PFSK-1 (cell line): ENCODE measurements around the gene TNS1.

Experiments
- FOXP2 ChIP-seq: optimal IDR thresholded peaks from 2 replicates; pipeline ENCODE3; 2011; ENCODE audit warnings: borderline replicate concordance, control low read depth, inconsistent platforms; ENCODE audit not compliant: insufficient read depth; ENCODE audit errors: extremely low read length, extremely low read depth
- POLR2AphosphoS5 ChIP-seq: IDR thresholded peaks from 2 replicates; pipeline ENCODE4 v1.6.1; 2012; ENCODE audit warnings: low read depth, mild to moderate bottlenecking, control low read depth, low read length, moderate library complexity
- SIN3A ChIP-seq: IDR thresholded peaks from 2 replicates; pipeline ENCODE4 v1.6.1; 2012; ENCODE audit warnings: mild to moderate bottlenecking, low read length, moderate library complexity, borderline replicate concordance; ENCODE audit not compliant: insufficient read depth
- TAF1 ChIP-seq: IDR thresholded peaks from 2 replicates; pipeline ENCODE4 v1.6.1; 2012; ENCODE audit warnings: low read length, control low read depth, borderline replicate concordance; ENCODE audit not compliant: insufficient read depth
- TF ChIP-seq, protein P1 (sequence below), 2 experiments: IDR thresholded peaks; 2 replicates each; pipeline versions ENCODE4 v1.6.1 to v1.8.0; 2011 to 2012; ENCODE audit warnings: low read depth in 2 of 2, low read length in 2 of 2, control low read depth in 1 of 2, inconsistent platforms in 1 of 2, mild to moderate bottlenecking in 1 of 2, moderate library complexity in 1 of 2; ENCODE audit not compliant: insufficient read depth in 1 of 2

DNA sequence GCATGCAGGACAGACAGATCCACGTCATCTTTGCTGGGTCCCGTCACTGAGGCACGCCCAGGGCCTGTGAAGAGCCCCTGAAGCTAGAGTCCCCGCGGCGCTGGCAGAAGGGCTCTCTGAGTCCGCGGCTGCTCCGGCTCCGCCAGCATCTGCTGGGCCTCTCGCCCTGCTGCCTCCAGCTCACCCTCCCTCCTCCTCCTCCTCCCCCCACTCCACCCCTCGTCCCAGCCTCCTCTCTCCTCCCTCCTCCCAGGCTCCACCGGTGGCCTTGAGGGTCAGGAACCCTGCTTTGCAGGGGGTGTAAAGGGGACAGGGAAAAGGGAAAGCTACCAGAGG, at the start of gene TNS1:
- TF ChIP-seq TAF1 (no peak), POLR2AphosphoS5 (no peak), SIN3A (no peak), FOXP2 (no peak)
- TF ChIP-seq, protein P1, sequence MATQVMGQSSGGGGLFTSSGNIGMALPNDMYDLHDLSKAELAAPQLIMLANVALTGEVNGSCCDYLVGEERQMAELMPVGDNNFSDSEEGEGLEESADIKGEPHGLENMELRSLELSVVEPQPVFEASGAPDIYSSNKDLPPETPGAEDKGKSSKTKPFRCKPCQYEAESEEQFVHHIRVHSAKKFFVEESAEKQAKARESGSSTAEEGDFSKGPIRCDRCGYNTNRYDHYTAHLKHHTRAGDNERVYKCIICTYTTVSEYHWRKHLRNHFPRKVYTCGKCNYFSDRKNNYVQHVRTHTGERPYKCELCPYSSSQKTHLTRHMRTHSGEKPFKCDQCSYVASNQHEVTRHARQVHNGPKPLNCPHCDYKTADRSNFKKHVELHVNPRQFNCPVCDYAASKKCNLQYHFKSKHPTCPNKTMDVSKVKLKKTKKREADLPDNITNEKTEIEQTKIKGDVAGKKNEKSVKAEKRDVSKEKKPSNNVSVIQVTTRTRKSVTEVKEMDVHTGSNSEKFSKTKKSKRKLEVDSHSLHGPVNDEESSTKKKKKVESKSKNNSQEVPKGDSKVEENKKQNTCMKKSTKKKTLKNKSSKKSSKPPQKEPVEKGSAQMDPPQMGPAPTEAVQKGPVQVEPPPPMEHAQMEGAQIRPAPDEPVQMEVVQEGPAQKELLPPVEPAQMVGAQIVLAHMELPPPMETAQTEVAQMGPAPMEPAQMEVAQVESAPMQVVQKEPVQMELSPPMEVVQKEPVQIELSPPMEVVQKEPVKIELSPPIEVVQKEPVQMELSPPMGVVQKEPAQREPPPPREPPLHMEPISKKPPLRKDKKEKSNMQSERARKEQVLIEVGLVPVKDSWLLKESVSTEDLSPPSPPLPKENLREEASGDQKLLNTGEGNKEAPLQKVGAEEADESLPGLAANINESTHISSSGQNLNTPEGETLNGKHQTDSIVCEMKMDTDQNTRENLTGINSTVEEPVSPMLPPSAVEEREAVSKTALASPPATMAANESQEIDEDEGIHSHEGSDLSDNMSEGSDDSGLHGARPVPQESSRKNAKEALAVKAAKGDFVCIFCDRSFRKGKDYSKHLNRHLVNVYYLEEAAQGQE (IDR thresholded peaks at IDR 0.05; ENCODE audit: insufficient read depth in 1 of 2, low read depth in 2 of 2, low read length in 2 of 2): no peak
